Skeletal muscle tissue (tissue), 4 donors: ENCODE results near the gene SPATA6L. TPM values are rescaled to one million over a fixed set of nuclear protein-coding genes. Genes with fewer than 3 reads are reported as not detected.

Source experiments
- H3K27ac ChIP-seq: one replicate; pipeline ENCODE4 v1.7.0; 2013; ENCODE audit warnings: mild to moderate bottlenecking, low read depth, low read length, inconsistent platforms
- H3K27me3 ChIP-seq, 3 donors: one replicate each; pipeline ENCODE4 v1.7.0; 2013; ENCODE audit warnings: low read length in 3 of 3; ENCODE audit not compliant: control insufficient read depth in 3 of 3, insufficient read depth in 3 of 3
- H3K36me3 ChIP-seq, 3 donors: one replicate each; pipeline ENCODE4 v1.7.0; 2013; ENCODE audit warnings: low read length in 3 of 3; ENCODE audit not compliant: control insufficient read depth in 3 of 3, insufficient read depth in 3 of 3
- H3K4me1 ChIP-seq, 3 donors: one replicate each; pipeline ENCODE4 v1.7.0; 2013; ENCODE audit warnings: low read length in 3 of 3, mild to moderate bottlenecking in 3 of 3; ENCODE audit not compliant: control insufficient read depth in 3 of 3, insufficient read depth in 3 of 3
- H3K4me3 ChIP-seq, 3 donors: one replicate each; pipeline ENCODE4 v1.7.0; 2013; ENCODE audit warnings: low read length in 3 of 3
- H3K9ac ChIP-seq, 3 donors: one replicate each; pipeline ENCODE4 v1.7.0; 2013; ENCODE audit warnings: low read length in 3 of 3, mild to moderate bottlenecking in 3 of 3, moderate library complexity in 2 of 3, low read depth in 1 of 3
- H3K9me3 ChIP-seq, 3 donors: one replicate each; pipeline ENCODE4 v1.7.0; 2013; ENCODE audit warnings: low read length in 3 of 3; ENCODE audit not compliant: control insufficient read depth in 3 of 3
- total RNA-seq: library from RNA; depleted of rRNA; stranded (reverse); fragments of >200 nt; gene quantifications from one replicate; pipeline ENCODE4 v1.2.3, GENCODE V29; 2014
- donor health status: Osteomylitis.

Gene SPATA6L
- total RNA-seq, 1 donor from 2014 or later, result 1.6 TPM

- H3K4me1 ChIP-seq, result no peaks in the 10 kb centered on the region
- no peaks in the 10 kb centered on the region for H3K27me3 ChIP-seq
- no peaks in the 10 kb centered on the region for H3K9me3 ChIP-seq
- H3K9ac ChIP-seq, result no peak overlapping the region
- H3K4me3 ChIP-seq, result no peak overlapping the region
- no peaks in the 10 kb centered on the region for H3K36me3 ChIP-seq
- no peak overlapping the region for H3K27ac ChIP-seq
Observed at GRCh38 chr9:4567601-4568000, 98.7 kb downstream of the SPATA6L start.

DNA sequence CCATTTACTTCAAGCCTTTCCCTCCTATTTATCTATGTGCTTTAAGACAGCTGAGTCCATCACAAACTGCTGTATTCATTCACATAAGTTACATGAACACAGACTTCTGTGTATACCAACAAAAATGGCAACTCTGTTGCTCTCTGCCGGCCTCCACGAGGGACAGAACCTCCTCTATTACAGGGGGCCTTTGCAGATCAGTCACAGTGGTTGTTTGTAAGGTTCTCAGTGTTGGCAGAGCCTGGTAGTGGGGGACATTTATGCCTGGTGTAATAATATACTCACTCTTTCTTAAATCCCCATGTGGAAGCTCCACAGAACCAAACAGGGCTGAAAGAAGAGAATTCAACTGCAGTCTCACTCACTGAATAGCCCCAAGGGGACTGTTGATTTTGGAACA lies 99.5 kb downstream of the SPATA6L start:
- Histone ChIP-seq H3K27me3 (no peaks in the 10 kb centered on the region), H3K27ac (no peak overlapping the region), H3K4me1 (no peaks in the 10 kb centered on the region), H3K36me3 (no peaks in the 10 kb centered on the region), H3K9me3 (no peaks in the 10 kb centered on the region), H3K9ac (no peak overlapping the region), H3K4me3 (no peak overlapping the region)

GRCh38 chr9:4563105-4563504 lies 103.2 kb downstream of the SPATA6L start:
- Histone ChIP-seq H3K4me3 (no peak overlapping the region), H3K27me3 (no peaks in the 10 kb centered on the region), H3K9ac (no peak overlapping the region), H3K36me3 (no peaks in the 10 kb centered on the region), H3K27ac (no peak overlapping the region), H3K9me3 (no peaks in the 10 kb centered on the region), H3K4me1 (peaks cover 0 to 4% (median 0%) of the 10 kb centered on the region in 3 donors)

GRCh38 chr9:4559261-4560182 lies 106.8 kb downstream of the SPATA6L start:
- H3K36me3 ChIP-seq, result no peaks in the 10 kb centered on the region
- no peak overlapping the region for H3K27ac ChIP-seq
- no peaks in the 10 kb centered on the region for H3K9me3 ChIP-seq
- H3K9ac ChIP-seq, result no peak overlapping the region
- H3K4me1 ChIP-seq, result peaks cover 0 to 7% (median 1%) of the 10 kb centered on the region in 3 donors
- no peaks in the 10 kb centered on the region for H3K27me3 ChIP-seq
- H3K4me3 ChIP-seq, result no peak overlapping the region

- no peak overlapping the region for H3K27ac ChIP-seq
- no peaks in the 10 kb centered on the region for H3K27me3 ChIP-seq
- H3K4me1 ChIP-seq, result peaks cover 0 to 7% (median 5%) of the 10 kb centered on the region in 3 donors
- H3K9me3 ChIP-seq, result no peaks in the 10 kb centered on the region
- no peak overlapping the region for H3K9ac ChIP-seq
- H3K4me3 ChIP-seq, result no peak overlapping the region
- no peaks in the 10 kb centered on the region for H3K36me3 ChIP-seq
Observed at GRCh38 chr9:4558371-4558998, 107.8 kb downstream of the SPATA6L start.

DNA sequence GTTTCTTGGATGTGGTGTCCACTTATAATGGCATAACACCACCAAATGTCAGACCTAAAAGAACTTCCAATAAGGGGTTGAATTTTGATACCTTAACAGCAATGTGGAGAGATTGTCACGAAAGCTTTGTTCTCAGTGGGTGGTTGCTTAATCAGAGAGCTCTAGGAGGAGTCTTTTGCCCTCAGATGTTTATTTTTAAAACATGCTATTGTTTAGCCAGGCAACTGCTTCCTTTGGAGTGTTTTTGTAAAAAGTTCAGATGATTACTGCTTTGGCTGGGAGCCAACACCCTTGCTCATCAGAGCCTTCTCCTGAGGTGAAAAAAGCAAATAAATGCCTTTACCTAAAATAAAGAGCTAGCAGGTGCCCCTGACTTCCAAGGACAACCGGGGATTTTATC lies 111.0 kb downstream of the SPATA6L start:
- no peak overlapping the region for H3K9ac ChIP-seq

GRCh38 chr9:4553951-4554381 lies 112.3 kb downstream of the SPATA6L start:
- Histone ChIP-seq H3K4me3 (no peak overlapping the region), H3K27me3 (no peaks in the 10 kb centered on the region), H3K9ac (no peak overlapping the region), H3K27ac (no peak overlapping the region), H3K4me1 (peaks cover 7 to 16% (median 15%) of the 10 kb centered on the region in 3 donors), H3K9me3 (no peaks in the 10 kb centered on the region), H3K36me3 (no peaks in the 10 kb centered on the region)

More for the DNA sequence above, 111.0 kb downstream of the SPATA6L start:
- Histone ChIP-seq H3K9me3 (no peaks in the 10 kb centered on the region), H3K4me1 (peaks cover 0 to 11% (median 7%) of the 10 kb centered on the region in 3 donors), H3K27me3 (no peaks in the 10 kb centered on the region), H3K27ac (no peak overlapping the region), H3K36me3 (no peaks in the 10 kb centered on the region), H3K4me3 (no peak overlapping the region)

- Histone ChIP-seq H3K27ac (no peak overlapping the region), H3K4me3 (no peak overlapping the region), H3K4me1 (peaks cover 7 to 15% (median 10%) of the 10 kb centered on the region in 3 donors), H3K9ac (no peak overlapping the region), H3K36me3 (no peaks in the 10 kb centered on the region), H3K27me3 (no peaks in the 10 kb centered on the region), H3K9me3 (no peaks in the 10 kb centered on the region)
Observed at GRCh38 chr9:4550777-4551484, 115.3 kb downstream of the SPATA6L start.

DNA sequence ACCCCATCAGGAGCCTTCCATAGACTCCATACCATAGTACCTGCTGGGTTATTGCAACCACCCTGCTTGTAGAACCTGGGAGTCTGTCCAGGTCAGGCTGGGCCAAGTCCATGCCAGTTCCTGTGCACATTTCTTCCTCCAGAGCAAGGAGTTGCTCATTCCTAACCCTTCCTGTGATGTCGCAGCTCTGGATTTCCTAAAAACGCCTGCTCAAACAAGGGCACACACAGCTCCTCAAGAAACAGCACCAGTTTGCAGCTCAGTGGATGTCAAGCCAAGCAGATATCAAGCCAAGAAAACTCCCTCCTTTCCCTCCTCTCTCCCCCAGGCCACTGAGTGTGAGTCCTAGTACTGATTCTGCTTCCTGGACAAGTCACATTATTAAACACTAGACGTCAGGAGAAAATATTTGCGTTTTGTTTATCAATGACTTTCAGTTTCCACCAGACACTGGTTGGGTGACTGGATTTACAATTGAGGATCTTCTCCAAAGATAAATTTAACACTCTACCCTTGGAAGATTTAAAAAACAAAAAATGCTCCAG lies 116.5 kb downstream of the SPATA6L start:
- Histone ChIP-seq H3K36me3 (no peaks in the 10 kb centered on the region), H3K4me1 (peaks cover 7 to 15% (median 10%) of the 10 kb centered on the region in 3 donors), H3K27ac (no peak overlapping the region), H3K27me3 (no peaks in the 10 kb centered on the region), H3K9ac (no peak overlapping the region), H3K4me3 (no peak overlapping the region), H3K9me3 (no peaks in the 10 kb centered on the region)
